Ascending aorta (tissue), 2 donors: ENCODE measurements around the gene DST. TPM values are rescaled to one million over a fixed set of nuclear protein-coding genes. Genes with fewer than 3 reads are reported as not detected.
"Not testable (repeated sequence)": the region's sequence is repeated elsewhere in the genome, so short reads cannot be mapped to it uniquely, and the experiment has no call there.

Source experiments
- DNase-seq, 2 donors: peaks; one replicate each; pipeline ENCODE4 v3.0.0-alpha.2; 2019; ENCODE audit warnings: low spot score in 2 of 2
- H3K27ac ChIP-seq, 2 donors: fragments of 200-600 bp; sonication (generic); one replicate each; pipeline ENCODE4 v1.5.1; 2016 to 2017; ENCODE audit warnings: mild to moderate bottlenecking in 1 of 2
- H3K27me3 ChIP-seq: fragments of 200-600 bp; sonication (generic); one replicate; pipeline ENCODE4 v1.5.1; 2017
- H3K36me3 ChIP-seq, 2 donors: fragments of 200-600 bp; sonication (generic); one replicate each; pipeline ENCODE4 v1.5.1; 2016
- H3K4me1 ChIP-seq, 2 donors: fragments of 200-600 bp; sonication (generic); one replicate each; pipeline ENCODE4 v1.5.1; 2016 to 2017; ENCODE audit warnings: mild to moderate bottlenecking in 1 of 2
- H3K4me3 ChIP-seq, 2 donors: fragments of 200-600 bp; sonication (generic); one replicate each; pipeline ENCODE4 v1.5.1; 2016 to 2017; ENCODE audit warnings: mild to moderate bottlenecking in 1 of 2
- H3K9me3 ChIP-seq, 2 donors: fragments of 200-600 bp; sonication (generic); one replicate each; pipeline ENCODE4 v1.5.1; 2016
- CTCF ChIP-seq, 3 experiments: fragments of 200-600 bp in 2 of 3; fragments of 450-650 bp in 1 of 3; sonication (generic) in 2 of 3; IDR thresholded peaks; one replicate each; pipeline ENCODE4 v1.5.1; 2016 to 2019; ENCODE audit warnings: antibody characterized with exemption in 3 of 3, mild to moderate bottlenecking in 1 of 3, moderate library complexity in 1 of 3
- intact Hi-C: fragments of 100-400 bp; cut with DNase I; formaldehyde crosslinking; loops from one replicate; pipeline ENCODE4 v1.15.1; 2023
- total RNA-seq: library from RNA; depleted of rRNA; stranded (reverse); fragments of >200 nt; gene quantifications from one replicate; pipeline ENCODE4 v1.1.0, GENCODE V29; 2016

DST gene
- total RNA-seq, 1 donor from 2014 or later = 223 TPM

GRCh38 chr6:56501993-56502392 lies 140.7 kb downstream of the DST start:
- no peak for TF ChIP-seq CTCF (IDR thresholded peaks at IDR 0.05)
- H3K4me1 ChIP-seq = peaks cover 0 to 49% of the 10 kb centered on the region in 2 donors
- intact Hi-C loops = no loop called here
- peak overlapping the region; percentile 48 to 51 for H3K27ac ChIP-seq
- no peaks in the 10 kb centered on the region for H3K9me3 ChIP-seq
- H3K36me3 ChIP-seq = peaks cover 18 to 28% of the 10 kb centered on the region in 2 donors
- no peak for DNase-seq
- no peak overlapping the region for H3K4me3 ChIP-seq
- no peaks in the 10 kb centered on the region for H3K27me3 ChIP-seq

GRCh38 chr6:56499095-56499494 lies 143.6 kb downstream of the DST start:
- H3K4me3 ChIP-seq = no peak overlapping the region
- peaks cover 18 to 40% of the 10 kb centered on the region in 2 donors for H3K36me3 ChIP-seq
- H3K27me3 ChIP-seq = no peaks in the 10 kb centered on the region
- DNase-seq = no peak
- H3K4me1 ChIP-seq = peaks cover 0 to 32% of the 10 kb centered on the region in 2 donors
- H3K9me3 ChIP-seq = no peaks in the 10 kb centered on the region
- peak overlapping the region; percentile 45 to 52 for H3K27ac ChIP-seq
- intact Hi-C loops = no loop called here
- no peak for TF ChIP-seq CTCF (IDR thresholded peaks at IDR 0.05)

- no peaks in the 10 kb centered on the region for H3K9me3 ChIP-seq
- no peak for TF ChIP-seq CTCF (IDR thresholded peaks at IDR 0.05)
- intact Hi-C loops = no loop called here
- H3K4me1 ChIP-seq = peaks cover 0 to 34% of the 10 kb centered on the region in 2 donors
- peaks cover 19 to 43% of the 10 kb centered on the region in 2 donors for H3K36me3 ChIP-seq
- H3K4me3 ChIP-seq = no peak overlapping the region
- no peak for DNase-seq
- no peaks in the 10 kb centered on the region for H3K27me3 ChIP-seq
- H3K27ac ChIP-seq = peak overlapping the region in 1 of 2 donors; percentile 48
These were observed 145.0 kb downstream of the DST start for GRCh38 chr6:56497691-56498090.

- DNase-seq = no peak
- intact Hi-C loops = no loop called here
- Histone ChIP-seq H3K27me3 (no peaks in the 10 kb centered on the region), H3K4me1 (peaks cover 0 to 37% of the 10 kb centered on the region in 2 donors), H3K9me3 (no peaks in the 10 kb centered on the region), H3K36me3 (peaks cover 23 to 47% of the 10 kb centered on the region in 2 donors), H3K27ac (peak overlapping the region in 1 of 2 donors; percentile 48), H3K4me3 (no peak overlapping the region)
- TF ChIP-seq CTCF (IDR thresholded peaks at IDR 0.05) = no peak
These were observed 145.4 kb downstream of the DST start for GRCh38 chr6:56497240-56497639.

- H3K27me3 ChIP-seq, H3K9me3 ChIP-seq, DNase-seq, H3K27ac ChIP-seq, intact Hi-C loops, H3K4me3 ChIP-seq: not testable (repeated sequence)
- Histone ChIP-seq H3K4me1 (peaks cover 0 to 31% of the 10 kb centered on the region in 2 donors), H3K36me3 (peaks cover 29 to 53% of the 10 kb centered on the region in 2 donors)
These were observed 146.0 kb downstream of the DST start for GRCh38 chr6:56496650-56497049.

- H3K27me3 ChIP-seq = no peaks in the 10 kb centered on the region
- no peak overlapping the region for H3K4me3 ChIP-seq
- peaks cover 0 to 24% of the 10 kb centered on the region in 2 donors for H3K4me1 ChIP-seq
- intact Hi-C loops = no loop called here
- H3K9me3 ChIP-seq = no peaks in the 10 kb centered on the region
- no peak overlapping the region for H3K27ac ChIP-seq
- H3K36me3 ChIP-seq = peaks cover 35 to 57% of the 10 kb centered on the region in 2 donors
- no peak for TF ChIP-seq CTCF (IDR thresholded peaks at IDR 0.05)
- DNase-seq = no peak
These were observed 147.0 kb downstream of the DST start for GRCh38 chr6:56495654-56496053.
